Measurements from ENCODE around the gene TTC39B.

TTC39B gene

DNA sequence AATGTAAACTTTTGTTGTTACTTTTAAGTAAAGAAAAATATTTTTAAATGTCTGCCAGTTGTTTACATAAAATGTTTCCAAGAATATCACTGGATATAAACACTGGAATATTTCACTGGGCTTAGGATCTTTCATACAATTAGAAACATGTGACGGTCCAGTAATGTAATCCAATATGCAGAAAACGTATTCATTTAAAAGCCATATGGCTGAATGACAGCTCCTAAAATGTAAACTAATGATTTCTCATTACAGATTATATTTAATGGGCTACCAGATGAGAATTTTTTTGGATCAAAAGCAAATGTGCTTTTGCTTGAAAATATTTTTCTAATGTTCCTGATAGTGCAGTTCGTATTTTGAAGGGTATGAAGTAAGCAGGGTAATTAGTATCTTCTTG, 124.3 kb downstream of the TTC39B start:
- CTCF ChIA-PET, result interaction anchor here (0.7 kb wide), 1 partner anchor 414 kb away, joined by 3 read pairs; no protein-coding TSS in a partner anchor

DNA sequence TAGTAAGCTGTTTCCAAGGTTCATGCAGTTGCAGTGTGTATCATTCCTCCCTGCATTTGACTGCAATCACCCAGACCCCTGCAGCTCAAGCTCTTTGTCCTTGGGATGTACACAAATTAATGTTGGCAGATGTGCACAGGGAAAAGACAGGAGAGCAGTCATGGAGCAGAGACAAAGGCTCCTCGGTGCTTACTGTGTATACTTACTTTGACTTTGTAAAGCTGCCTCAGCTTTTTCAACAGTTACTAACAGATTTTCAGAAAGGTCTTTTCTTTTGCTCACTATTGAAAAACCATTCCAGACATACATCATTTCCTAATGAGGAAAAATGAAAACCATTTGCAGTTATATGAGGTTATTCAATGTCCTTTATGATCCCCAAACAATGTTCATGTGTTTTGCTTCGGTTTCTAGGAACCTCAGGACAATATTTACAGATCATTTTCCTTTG, 124.9 kb downstream of the TTC39B start:
- DNase-seq, result no peak
- H3K36me3 Mint-ChIP-seq, result peaks cover 46% of the 10 kb centered on the region
- H3K9me3 Mint-ChIP-seq, result no peaks in the 10 kb centered on the region
- peaks cover 5% of the 10 kb centered on the region for H3K4me1 Mint-ChIP-seq
- no peak overlapping the region for H3K4me3 Mint-ChIP-seq
- CTCF ChIA-PET, result no interaction called here
- no peaks in the 10 kb centered on the region for H3K27me3 Mint-ChIP-seq
- no peak overlapping the region for H3K27ac Mint-ChIP-seq

More for the DNA sequence above, 124.3 kb downstream of the TTC39B start:
- Mint-ChIP-seq H3K27ac (no peak overlapping the region), H3K27me3 (no peaks in the 10 kb centered on the region), H3K4me3 (no peak overlapping the region), H3K4me1 (peaks cover 5% of the 10 kb centered on the region), H3K36me3 (peaks cover 48% of the 10 kb centered on the region), H3K9me3 (no peaks in the 10 kb centered on the region)
- no peak for DNase-seq

DNA sequence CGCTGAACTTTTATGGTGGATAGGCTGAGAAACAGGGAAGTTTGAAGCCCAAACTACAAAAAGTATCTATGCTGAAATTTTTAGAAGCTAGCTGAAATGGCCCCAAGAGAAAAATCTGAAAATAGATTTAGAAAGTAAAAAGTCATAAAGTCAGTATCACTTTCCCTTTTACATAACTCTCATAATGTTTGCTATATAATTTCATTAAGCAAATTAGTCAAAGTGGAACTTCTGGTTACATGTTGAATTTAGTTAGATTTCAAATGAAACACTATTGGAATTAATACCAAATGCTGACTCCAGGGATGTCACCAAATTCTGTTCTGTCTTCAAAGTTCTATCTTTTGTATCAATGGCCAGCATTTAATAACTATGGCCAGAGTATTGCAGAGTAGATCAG, 126.9 kb downstream of the TTC39B start:
- no peaks in the 10 kb centered on the region for H3K27me3 Mint-ChIP-seq
- no peak overlapping the region for H3K27ac Mint-ChIP-seq
- H3K9me3 Mint-ChIP-seq, result no peaks in the 10 kb centered on the region
- no peak overlapping the region for H3K4me3 Mint-ChIP-seq
- DNase-seq, result no peak
- peaks cover 38% of the 10 kb centered on the region for H3K36me3 Mint-ChIP-seq
- CTCF ChIA-PET, result no interaction called here
- H3K4me1 Mint-ChIP-seq, result peaks cover 5% of the 10 kb centered on the region

DNA sequence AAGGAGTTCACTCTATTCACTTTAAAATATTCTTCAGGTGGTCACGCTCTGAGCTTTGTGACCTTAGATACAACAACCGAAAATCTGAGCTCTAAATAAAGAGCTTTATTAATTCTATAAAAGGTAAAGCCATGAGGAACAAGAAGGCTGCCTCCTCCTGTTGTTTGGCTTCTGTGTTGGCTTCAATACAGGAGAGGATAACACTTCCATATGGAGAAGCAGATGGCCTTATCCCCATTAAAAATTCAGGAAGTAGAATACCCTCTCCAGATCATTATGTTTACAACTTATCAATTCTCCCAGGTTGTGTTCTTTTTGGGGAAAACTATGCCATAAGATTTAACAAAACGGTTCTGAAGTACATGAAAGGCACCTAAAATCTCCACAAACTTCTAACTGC, 128.4 kb downstream of the TTC39B start:
- Mint-ChIP-seq H3K4me1 (peaks cover 5% of the 10 kb centered on the region), H3K4me3 (no peak overlapping the region), H3K9me3 (no peaks in the 10 kb centered on the region), H3K36me3 (peaks cover 45% of the 10 kb centered on the region), H3K27ac (no peak overlapping the region), H3K27me3 (no peaks in the 10 kb centered on the region)
- CTCF ChIA-PET, result no interaction called here
- DNase-seq, result no peak

DNA sequence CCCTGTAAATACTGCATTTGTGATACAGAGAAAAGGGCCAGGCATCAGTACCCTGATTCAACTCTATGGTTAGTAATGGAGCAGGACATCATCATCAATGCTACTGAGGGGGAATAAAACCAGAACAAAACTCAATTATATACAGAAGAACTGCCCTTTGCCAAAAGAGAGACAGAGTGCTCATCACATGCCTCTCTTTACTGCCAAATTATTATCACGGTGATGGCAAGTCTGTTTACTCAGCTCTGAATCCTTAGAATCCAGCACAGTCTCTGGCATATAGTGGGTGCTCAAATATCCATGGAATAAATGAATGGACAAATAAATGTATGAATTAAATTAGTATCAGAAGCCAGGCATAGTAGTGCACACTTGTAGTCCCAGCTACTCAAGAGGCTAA, 130.2 kb downstream of the TTC39B start:
- H3K36me3 Mint-ChIP-seq, result peaks cover 49% of the 10 kb centered on the region
- CTCF ChIA-PET, result interaction anchor here (0.6 kb wide), 1 partner anchor 9 kb away, joined by 3 read pairs; no protein-coding TSS in a partner anchor
- DNase-seq, result no peak
- H3K27ac Mint-ChIP-seq, result no peak overlapping the region
- H3K4me1 Mint-ChIP-seq, result peaks cover 5% of the 10 kb centered on the region
- no peaks in the 10 kb centered on the region for H3K9me3 Mint-ChIP-seq
- no peak overlapping the region for H3K4me3 Mint-ChIP-seq
- H3K27me3 Mint-ChIP-seq, result no peaks in the 10 kb centered on the region

DNA sequence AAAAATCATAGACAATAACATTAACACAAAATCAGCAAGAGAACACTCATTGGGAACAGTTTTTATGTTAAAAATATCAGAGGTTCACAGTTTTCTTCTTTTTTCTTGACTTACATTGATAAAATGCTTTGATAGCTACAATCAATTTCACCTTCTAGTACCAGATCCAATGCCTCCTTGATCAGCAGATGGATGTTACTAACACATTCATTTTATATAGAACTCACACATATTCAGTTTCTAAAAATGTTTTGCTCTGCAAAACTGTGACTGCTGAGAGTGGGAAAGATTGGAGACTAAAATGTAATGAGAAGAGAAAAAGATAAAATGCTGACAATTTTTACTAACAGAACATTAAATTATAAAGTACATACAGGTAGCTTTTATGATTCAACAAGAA, 143.1 kb downstream of the TTC39B start:
- Mint-ChIP-seq H3K27me3 (no peaks in the 10 kb centered on the region), H3K4me3 (no peak overlapping the region), H3K36me3 (peaks cover 4% of the 10 kb centered on the region), H3K9me3 (no peaks in the 10 kb centered on the region), H3K4me1 (no peaks in the 10 kb centered on the region), H3K27ac (no peak overlapping the region)
- CTCF ChIA-PET, result no interaction called here
- DNase-seq, result no peak

DNA sequence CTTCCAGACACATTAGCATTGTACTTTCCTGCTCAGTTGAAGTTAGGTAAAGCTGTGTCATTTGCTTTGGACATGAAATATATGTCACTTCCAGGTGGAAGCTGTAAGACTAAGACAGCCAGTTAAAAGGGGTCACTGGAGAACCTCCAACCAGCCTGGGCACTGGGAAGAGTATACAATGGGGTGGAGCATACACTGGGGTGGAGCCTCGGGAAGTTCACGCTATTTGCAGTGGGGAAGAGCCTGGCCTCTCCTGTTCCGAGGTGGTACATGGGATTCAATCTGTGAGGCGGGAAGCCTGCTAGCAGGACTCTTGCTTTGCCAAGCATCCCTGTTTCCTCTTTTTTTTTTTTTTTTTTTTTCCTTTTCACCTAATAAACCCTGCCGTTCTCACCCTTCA, 145.3 kb downstream of the TTC39B start:
- H3K27ac Mint-ChIP-seq, result no peak overlapping the region
- no peaks in the 10 kb centered on the region for H3K4me1 Mint-ChIP-seq
- CTCF ChIA-PET, result no interaction called here
- DNase-seq, result no peak
- peaks cover 4% of the 10 kb centered on the region for H3K27me3 Mint-ChIP-seq
- no peak overlapping the region for H3K4me3 Mint-ChIP-seq
- peaks cover 2% of the 10 kb centered on the region for H3K36me3 Mint-ChIP-seq
- no peaks in the 10 kb centered on the region for H3K9me3 Mint-ChIP-seq

DNA sequence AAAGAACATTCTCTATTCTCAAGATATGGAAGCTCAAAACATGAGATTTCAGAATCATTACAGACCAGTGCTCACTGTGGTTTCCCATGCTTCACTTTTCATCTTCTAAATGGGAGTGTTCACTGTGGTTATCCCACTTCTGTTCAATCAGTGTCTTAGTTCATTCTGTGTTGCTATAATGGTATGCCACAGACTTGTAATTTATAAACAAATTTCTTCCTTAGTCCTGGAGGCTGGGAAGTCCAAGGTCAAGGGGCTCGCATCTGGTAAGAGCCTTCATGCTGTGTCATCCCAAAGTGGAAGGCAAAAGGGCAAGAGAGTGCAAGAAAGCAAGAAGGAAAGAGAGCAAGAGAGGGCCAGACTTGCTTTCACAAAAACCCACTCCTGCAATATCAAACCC, 146.3 kb downstream of the TTC39B start:
- DNase-seq, result no peak
- Mint-ChIP-seq H3K4me1 (no peaks in the 10 kb centered on the region), H3K9me3 (no peaks in the 10 kb centered on the region), H3K4me3 (no peak overlapping the region), H3K27me3 (peaks cover 8% of the 10 kb centered on the region), H3K36me3 (peaks cover 2% of the 10 kb centered on the region), H3K27ac (no peak overlapping the region)
- CTCF ChIA-PET, result no interaction called here

DNA sequence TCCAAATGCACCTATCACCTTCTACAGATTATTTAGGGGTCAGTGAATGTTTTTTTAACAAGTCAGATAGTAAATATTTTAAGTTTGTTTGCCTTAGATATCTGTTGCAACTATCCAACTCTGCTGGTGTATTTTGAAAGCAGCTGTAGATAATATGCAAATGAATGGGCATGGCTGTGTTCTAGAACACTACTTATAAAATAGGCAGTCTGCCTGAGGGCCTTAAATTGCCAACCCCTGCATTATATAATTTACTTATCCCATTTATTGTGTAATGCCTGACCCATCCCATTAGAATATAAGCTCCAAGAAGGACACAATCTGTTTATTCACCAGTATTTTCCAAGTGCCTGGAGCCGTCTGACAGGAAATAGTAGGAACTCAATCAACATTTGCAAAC, 149.0 kb downstream of the TTC39B start:
- no peaks in the 10 kb centered on the region for H3K9me3 Mint-ChIP-seq
- DNase-seq, result no peak
- H3K27ac Mint-ChIP-seq, result no peak overlapping the region
- CTCF ChIA-PET, result no interaction called here
- H3K36me3 Mint-ChIP-seq, result no peaks in the 10 kb centered on the region
- peaks cover 8% of the 10 kb centered on the region for H3K27me3 Mint-ChIP-seq
- H3K4me3 Mint-ChIP-seq, result no peak overlapping the region
- H3K4me1 Mint-ChIP-seq, result no peaks in the 10 kb centered on the region

DNA sequence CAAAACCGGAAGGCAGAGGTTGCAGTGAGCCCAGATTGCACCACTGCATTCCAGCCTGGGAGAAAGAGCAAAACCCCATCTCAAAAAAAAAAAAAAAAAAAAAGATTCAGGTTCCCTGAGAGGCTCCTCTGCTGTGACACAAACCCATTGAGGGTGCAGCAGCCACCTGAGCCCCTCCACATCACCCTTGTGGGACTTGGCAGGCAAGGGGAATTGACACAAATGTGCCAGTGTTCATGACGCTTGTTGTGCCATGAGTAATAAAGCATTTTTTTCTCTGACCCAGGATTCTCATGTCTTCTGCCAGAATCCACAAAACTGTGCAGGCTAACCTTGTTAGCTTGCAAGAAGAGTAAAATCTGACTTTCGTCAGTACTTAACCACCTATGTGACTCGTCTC, 149.6 kb downstream of the TTC39B start:
- Mint-ChIP-seq H3K27ac (no peak overlapping the region), H3K9me3 (no peaks in the 10 kb centered on the region), H3K4me1 (no peaks in the 10 kb centered on the region), H3K27me3 (peaks cover 8% of the 10 kb centered on the region), H3K4me3 (no peak overlapping the region), H3K36me3 (no peaks in the 10 kb centered on the region)
- DNase-seq, result no peak
- CTCF ChIA-PET, result no interaction called here

DNA sequence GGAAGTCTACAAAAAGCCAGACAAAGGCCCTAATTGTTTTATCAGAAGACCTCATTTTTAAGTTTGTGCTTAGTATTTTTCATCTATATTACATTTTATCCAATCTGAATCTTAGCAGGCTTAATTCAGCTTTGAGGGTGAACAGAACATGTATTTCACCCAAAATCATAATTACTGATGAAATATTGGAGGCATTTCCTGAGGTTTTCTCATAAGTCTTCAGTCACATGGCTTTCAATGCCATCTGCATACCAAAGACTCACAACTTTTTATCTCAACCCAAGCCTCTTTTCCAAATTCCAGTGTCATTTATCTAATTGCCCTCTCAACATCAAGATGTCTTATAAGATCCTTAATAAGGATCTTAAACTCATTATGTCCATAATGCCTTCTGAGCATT, 150.8 kb downstream of the TTC39B start:
- no peaks in the 10 kb centered on the region for H3K36me3 Mint-ChIP-seq
- CTCF ChIA-PET, result no interaction called here

DNA sequence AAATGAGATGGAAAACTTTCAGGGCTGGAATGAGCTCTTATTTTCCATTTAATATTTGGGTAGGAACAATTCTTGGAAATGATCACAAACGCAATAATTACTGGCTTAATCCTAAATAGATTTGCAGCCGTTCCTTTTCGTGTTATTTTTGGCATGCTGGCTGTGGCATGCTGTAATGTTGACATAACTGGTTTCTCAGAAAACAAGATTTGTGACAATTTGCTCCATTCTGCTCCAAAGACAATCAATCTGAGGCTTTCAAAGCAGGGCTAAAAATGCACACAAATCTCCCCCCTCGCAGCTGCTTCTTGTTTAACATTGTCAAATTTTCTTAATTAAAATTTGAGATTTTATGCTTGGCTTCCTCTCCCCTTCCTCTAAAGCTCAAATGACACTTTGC, 151.2 kb downstream of the TTC39B start:
- DNase-seq, result no peak
- H3K27ac Mint-ChIP-seq, result no peak overlapping the region
- H3K36me3 Mint-ChIP-seq, result no peaks in the 10 kb centered on the region
- H3K4me3 Mint-ChIP-seq, result no peak overlapping the region
- no peaks in the 10 kb centered on the region for H3K9me3 Mint-ChIP-seq
- H3K4me1 Mint-ChIP-seq, result no peaks in the 10 kb centered on the region
- H3K27me3 Mint-ChIP-seq, result peaks cover 13% of the 10 kb centered on the region
- CTCF ChIA-PET, result no interaction called here

More for the DNA sequence above, 150.8 kb downstream of the TTC39B start:
- peaks cover 13% of the 10 kb centered on the region for H3K27me3 Mint-ChIP-seq
- no peak for DNase-seq
- H3K4me1 Mint-ChIP-seq, result no peaks in the 10 kb centered on the region
- H3K4me3 Mint-ChIP-seq, result no peak overlapping the region
- H3K27ac Mint-ChIP-seq, result no peak overlapping the region
- no peaks in the 10 kb centered on the region for H3K9me3 Mint-ChIP-seq

DNA sequence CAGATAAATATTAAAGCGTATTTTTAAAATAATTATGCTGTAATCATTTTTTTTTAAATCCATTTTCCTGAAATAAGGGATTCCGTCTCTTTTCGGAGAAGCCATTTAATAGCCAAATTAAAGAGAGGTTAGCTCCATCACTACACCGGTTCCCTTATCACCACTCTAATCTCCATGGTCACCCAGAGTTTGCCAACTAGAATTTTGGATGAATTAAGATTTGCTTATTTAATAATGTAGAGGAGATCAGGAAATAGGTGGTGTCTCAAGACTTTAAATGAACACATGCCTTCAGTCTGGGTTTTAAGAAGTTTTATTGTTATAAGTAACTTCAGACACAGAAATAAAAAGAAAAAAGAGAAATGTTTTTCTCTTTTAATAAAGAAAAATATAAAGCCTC, 151.7 kb downstream of the TTC39B start:
- no peak for DNase-seq
- CTCF ChIA-PET, result no interaction called here
- H3K9me3 Mint-ChIP-seq, result no peaks in the 10 kb centered on the region
- no peaks in the 10 kb centered on the region for H3K4me1 Mint-ChIP-seq
- H3K27me3 Mint-ChIP-seq, result peaks cover 16% of the 10 kb centered on the region
- H3K27ac Mint-ChIP-seq, result no peak overlapping the region
- no peaks in the 10 kb centered on the region for H3K36me3 Mint-ChIP-seq
- no peak overlapping the region for H3K4me3 Mint-ChIP-seq

DNA sequence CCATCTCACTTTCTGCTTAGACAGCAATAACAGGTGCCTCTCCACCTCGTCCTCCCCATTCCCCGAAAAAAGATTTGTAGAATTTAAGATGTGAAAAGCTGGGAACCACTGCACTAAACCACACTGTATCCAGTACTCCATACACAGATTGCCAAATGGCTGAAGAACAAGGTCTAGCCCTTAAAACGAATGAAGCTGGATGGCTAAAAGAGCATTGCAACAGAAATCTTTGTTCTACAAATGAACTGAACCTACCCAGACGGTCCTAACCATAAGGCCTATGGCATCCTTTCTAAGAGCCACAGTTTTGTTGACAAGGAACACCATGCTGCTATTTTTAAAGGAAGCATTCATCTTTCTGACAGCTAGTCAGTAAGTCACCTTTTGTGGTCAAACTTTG, 152.3 kb downstream of the TTC39B start:
- no peak for DNase-seq
- Mint-ChIP-seq H3K4me3 (no peak overlapping the region), H3K9me3 (no peaks in the 10 kb centered on the region), H3K27me3 (peaks cover 18% of the 10 kb centered on the region), H3K36me3 (no peaks in the 10 kb centered on the region), H3K4me1 (no peaks in the 10 kb centered on the region), H3K27ac (no peak overlapping the region)
- CTCF ChIA-PET, result no interaction called here

DNA sequence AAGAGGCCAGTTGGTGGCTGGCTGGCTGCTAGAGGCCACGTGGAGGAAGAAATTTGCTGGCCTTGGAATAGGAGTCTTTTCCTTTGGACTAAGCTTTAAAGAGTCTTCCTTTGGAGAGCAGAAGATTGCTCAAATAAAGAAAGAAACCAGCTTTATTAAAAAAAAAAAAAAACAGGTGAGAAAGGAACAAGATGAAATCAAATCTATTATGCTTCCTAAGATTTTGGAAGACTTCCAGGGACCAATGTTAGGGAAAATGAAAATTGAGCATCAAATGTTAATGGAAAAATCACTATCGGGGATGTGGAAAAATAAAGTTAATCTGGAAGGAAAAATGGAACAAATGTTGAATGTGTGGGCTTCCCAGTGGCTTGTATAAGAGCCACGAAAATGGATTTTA, 153.1 kb downstream of the TTC39B start:
- CTCF ChIA-PET, result no interaction called here
- H3K4me1 Mint-ChIP-seq, result no peaks in the 10 kb centered on the region
- no peaks in the 10 kb centered on the region for H3K36me3 Mint-ChIP-seq
- H3K4me3 Mint-ChIP-seq, result no peak overlapping the region
- H3K27me3 Mint-ChIP-seq, result peaks cover 18% of the 10 kb centered on the region
- DNase-seq, result no peak
- no peak overlapping the region for H3K27ac Mint-ChIP-seq
- H3K9me3 Mint-ChIP-seq, result no peaks in the 10 kb centered on the region

DNA sequence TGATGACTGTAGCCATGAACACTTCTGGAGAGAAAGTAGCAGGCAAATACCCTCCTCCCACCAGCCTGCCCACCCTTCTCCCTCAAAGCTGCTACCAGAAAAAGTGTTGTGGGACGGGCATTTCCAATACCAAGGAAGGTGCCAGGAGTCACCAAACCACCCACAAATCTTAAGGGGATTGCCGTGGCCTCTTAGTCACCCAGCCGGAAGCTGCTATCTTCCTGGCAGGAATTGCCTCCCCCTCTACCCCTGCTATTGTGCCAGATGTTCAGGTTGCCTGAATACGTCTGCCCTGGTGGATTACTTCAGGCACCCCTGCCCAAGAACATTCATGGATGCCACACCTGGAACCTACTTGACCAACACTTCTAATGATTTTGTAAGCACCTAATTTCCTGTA, 156.1 kb downstream of the TTC39B start:
- Mint-ChIP-seq H3K4me1 (no peaks in the 10 kb centered on the region), H3K9me3 (no peaks in the 10 kb centered on the region), H3K27ac (no peak overlapping the region), H3K27me3 (peaks cover 10% of the 10 kb centered on the region), H3K36me3 (no peaks in the 10 kb centered on the region), H3K4me3 (no peak overlapping the region)
- CTCF ChIA-PET, result no interaction called here
- no peak for DNase-seq

All from activated naive CD4-positive, alpha-beta T cell treated with anti-CD3 and anti-CD28 coated beads, Interleukin-2, amount 10 ng/mL, durations not matched to agents 7 days and 5 days (primary cell).